K562 (cell line): ENCODE data around the gene INO80E. TPM values are rescaled to one million over a fixed set of nuclear protein-coding genes. Genes with fewer than 3 reads are reported as not detected.

Source experiments
- BACH1 ChIP-seq: fragments of 200-800 bp; sonication (Bioruptor generic); IDR thresholded peaks from 2 replicates; pipeline ENCODE4 v1.6.1; 2016; ENCODE audit warnings: missing genetic modification characterization, missing compliant biosample characterization
- ELF4 ChIP-seq: fragments of 450-650 bp; formaldehyde crosslinking; IDR thresholded peaks from 2 replicates; pipeline ENCODE4 v1.4.0; 2022; ENCODE audit warnings: missing genetic modification characterization
- FOXA1 ChIP-seq: fragments of 450-650 bp; IDR thresholded peaks from 2 replicates; pipeline ENCODE4 v1.6.1; 2016; ENCODE audit warnings: mild to moderate bottlenecking, borderline replicate concordance
- GABPB1 ChIP-seq: sonication (generic); formaldehyde crosslinking; IDR thresholded peaks from 2 replicates; pipeline ENCODE4 v1.8.0; 2022; ENCODE audit warnings: mild to moderate bottlenecking, missing genetic modification reagents
- HNRNPH1 ChIP-seq: fragments of 200-400 bp; formaldehyde crosslinking; optimal IDR thresholded peaks from 2 replicates; pipeline ENCODE3; 2017; ENCODE audit warnings: low read depth, mild to moderate bottlenecking, low read length, moderate library complexity
- L3MBTL2 ChIP-seq: fragments of 450-650 bp; IDR thresholded peaks from 2 replicates; pipeline ENCODE4 v1.6.1; 2016; ENCODE audit warnings: mild to moderate bottlenecking, moderate library complexity
- MAFF ChIP-seq: IDR thresholded peaks from 2 replicates; pipeline ENCODE4 v1.6.1; 2012; ENCODE audit warnings: low read length, improper control_type of control experiment
- MAFK ChIP-seq: IDR thresholded peaks from 2 replicates; pipeline ENCODE4 v1.6.1; 2011; ENCODE audit warnings: low read length, improper control_type of control experiment
- MEIS2 ChIP-seq: fragments of 450-650 bp; IDR thresholded peaks from 2 replicates; pipeline ENCODE4 v1.6.1; 2014; ENCODE audit warnings: mild to moderate bottlenecking; ENCODE audit not compliant: partially characterized antibody
- NCOA6 ChIP-seq: fragments of 450-650 bp; IDR thresholded peaks from 2 replicates; pipeline ENCODE4 v1.6.1; 2017; ENCODE audit warnings: mild to moderate bottlenecking
- PKNOX1 ChIP-seq: fragments of 450-650 bp; IDR thresholded peaks from 2 replicates; pipeline ENCODE4 v1.6.1; 2016
- RHOXF2B ChIP-seq: fragments of 250-450 bp; sonication (Bioruptor Pico); conservative IDR thresholded peaks from 2 replicates; pipeline ENCODE4 v1.5.1; 2021
- SMARCA5 ChIP-seq: fragments of 450-650 bp; IDR thresholded peaks from 2 replicates; pipeline ENCODE4 v1.6.1; 2016
- SUPT5H ChIP-seq: fragments of 450-650 bp; IDR thresholded peaks from 2 replicates; pipeline ENCODE4 v1.6.1; 2016
- WHSC1 ChIP-seq: IDR thresholded peaks from one replicate; pipeline ENCODE4 v1.6.1; 2012; ENCODE audit warnings: low read length, control low read depth, inconsistent platforms
- ZKSCAN8 ChIP-seq: fragments of 200-800 bp; sonication (Bioruptor generic); IDR thresholded peaks from 2 replicates; pipeline ENCODE4 v1.6.1; 2016; ENCODE audit warnings: missing genetic modification characterization, missing compliant biosample characterization
- ZNF143 ChIP-seq: sonication (generic); formaldehyde crosslinking; IDR thresholded peaks from 2 replicates; pipeline ENCODE4 v1.9.0; 2022; ENCODE audit warnings: mild to moderate bottlenecking, missing genetic modification reagents
- ZNF184 ChIP-seq: sonication (generic); formaldehyde crosslinking; IDR thresholded peaks from 2 replicates; pipeline ENCODE4 v1.5.0; 2020; ENCODE audit warnings: missing genetic modification reagents
- ZNF232 ChIP-seq: sonication (generic); formaldehyde crosslinking; IDR thresholded peaks from 2 replicates; pipeline ENCODE4 v1.8.0; 2022; ENCODE audit warnings: mild to moderate bottlenecking, missing genetic modification reagents
- polyA plus RNA-seq, 8 experiments: library from polyadenylated mRNA; depleted of rRNA in 4 of 8; stranded (reverse) in 5 of 8; unstranded in 3 of 8; fragments of >200 nt; fragmentation: Nextera tagmentation in 2 of 8; fragmentation: Illumina TruSeq in 1 of 8; extraction: Ambion mirVana in 2 of 8; extraction: Trizol in 1 of 8; gene quantifications; 2 replicates each; pipeline versions ENCODE4 v1.2.1 to v1.2.3, GENCODE V29; 2011 to 2014; ENCODE audit warnings: inconsistent platforms in 1 of 8, missing spikeins in 1 of 8
- total RNA-seq, 7 experiments: library from RNA; depleted of rRNA in 6 of 7; stranded (reverse); fragments of >200 nt in 6 of 7; fragmentation: Illumina TruSeq in 2 of 7; extraction: Trizol in 2 of 7; gene quantifications; 2 replicates each; pipeline versions ENCODE4 v1.2.1 to v1.2.3, GENCODE V29; 2011 to 2021; ENCODE audit warnings: low replicate concordance in 1 of 7
- TF ChIP-seq, protein P1 (sequence below): fragments of 450-650 bp; IDR thresholded peaks from 2 replicates; pipeline ENCODE4 v1.6.1; 2018; ENCODE audit not compliant: partially characterized antibody

Gene INO80E
- total and polyA plus RNA-seq, 9 of the 15 experiments (the other 6 are each of a cell fraction or from before 2014, with no cell fraction given), result 0.31 to 102 (median 49.3) TPM

GRCh38 chr16:29995911-29996765 lies at the start of gene INO80E (continued):
- TF ChIP-seq ELF4 (CRISPR knock-in tag) (no peak), MAFF (no peak), WHSC1 (no peak), RHOXF2B (CRISPR knock-in tag) (no peak), FOXA1 (no peak), ZKSCAN8 (CRISPR knock-in tag) (no peak; the same call in 1 of the 2 replicates), GABPB1 (CRISPR knock-in tag) (peak; percentile 92), ZNF184 (CRISPR knock-in tag) (no peak), HNRNPH1 (no peak), ZNF143 (CRISPR knock-in tag) (peak; percentile 97), PKNOX1 (no peak), MEIS2 (no peak), SMARCA5 (no peak), L3MBTL2 (no peak), SUPT5H (peak; percentile 81), ZNF232 (CRISPR knock-in tag) (no peak), NCOA6 (peak; percentile 37; the same call in 1 of the 2 replicates), MAFK (0 out of 2 replicates have a peak, but pooled peaks have one; percentile 19), BACH1 (tag) (peak; percentile 44; the same call in 1 of the 2 replicates)
- TF ChIP-seq, protein P1, sequence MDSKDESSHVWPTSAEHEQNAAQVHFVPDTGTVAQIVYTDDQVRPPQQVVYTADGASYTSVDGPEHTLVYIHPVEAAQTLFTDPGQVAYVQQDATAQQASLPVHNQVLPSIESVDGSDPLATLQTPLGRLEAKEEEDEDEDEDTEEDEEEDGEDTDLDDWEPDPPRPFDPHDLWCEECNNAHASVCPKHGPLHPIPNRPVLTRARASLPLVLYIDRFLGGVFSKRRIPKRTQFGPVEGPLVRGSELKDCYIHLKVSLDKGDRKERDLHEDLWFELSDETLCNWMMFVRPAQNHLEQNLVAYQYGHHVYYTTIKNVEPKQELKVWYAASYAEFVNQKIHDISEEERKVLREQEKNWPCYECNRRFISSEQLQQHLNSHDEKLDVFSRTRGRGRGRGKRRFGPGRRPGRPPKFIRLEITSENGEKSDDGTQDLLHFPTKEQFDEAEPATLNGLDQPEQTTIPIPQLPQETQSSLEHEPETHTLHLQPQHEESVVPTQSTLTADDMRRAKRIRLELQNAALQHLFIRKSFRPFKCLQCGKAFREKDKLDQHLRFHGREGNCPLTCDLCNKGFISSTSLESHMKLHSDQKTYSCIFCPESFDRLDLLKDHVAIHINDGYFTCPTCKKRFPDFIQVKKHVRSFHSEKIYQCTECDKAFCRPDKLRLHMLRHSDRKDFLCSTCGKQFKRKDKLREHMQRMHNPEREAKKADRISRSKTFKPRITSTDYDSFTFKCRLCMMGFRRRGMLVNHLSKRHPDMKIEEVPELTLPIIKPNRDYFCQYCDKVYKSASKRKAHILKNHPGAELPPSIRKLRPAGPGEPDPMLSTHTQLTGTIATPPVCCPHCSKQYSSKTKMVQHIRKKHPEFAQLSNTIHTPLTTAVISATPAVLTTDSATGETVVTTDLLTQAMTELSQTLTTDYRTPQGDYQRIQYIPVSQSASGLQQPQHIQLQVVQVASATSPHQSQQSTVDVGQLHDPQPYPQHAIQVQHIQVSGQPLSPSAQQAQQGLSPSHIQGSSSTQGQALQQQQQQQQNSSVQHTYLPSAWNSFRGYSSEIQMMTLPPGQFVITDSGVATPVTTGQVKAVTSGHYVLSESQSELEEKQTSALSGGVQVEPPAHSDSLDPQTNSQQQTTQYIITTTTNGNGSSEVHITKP, result peak; percentile 20
